Heart right ventricle (tissue), 16 donors: Measurements from ENCODE around the gene BCAS4. TPM values are rescaled to one million over a fixed set of nuclear protein-coding genes. Genes with fewer than 3 reads are reported as not detected.
"Not testable (repeated sequence)": the region's sequence is repeated elsewhere in the genome, so short reads cannot be mapped to it uniquely, and the experiment has no call there.

Experiments
- ATAC-seq, 8 donors: fragments of 200-7000 bp; cut with Tn5 transposase; one replicate each; pipeline ENCODE4 v1.9.1; 2020; ENCODE audit warnings: mild to moderate bottlenecking in 8 of 8, moderate library complexity in 8 of 8, moderate number of reproducible peaks in 1 of 8
- DNase-seq, 2 donors: peaks; one replicate each; pipeline ENCODE4 v3.0.0-alpha.2; 2020
- H3K27ac ChIP-seq, 10 donors: fragments of 200-600 bp; sonication (generic) in 2 of 10; one replicate each; pipeline versions ENCODE4 v1.5.0 to v1.8.0; 2020 to 2022; ENCODE audit warnings: mild to moderate bottlenecking in 3 of 10
- H3K27me3 ChIP-seq, 7 donors: fragments of 200-600 bp; one replicate each; pipeline ENCODE4 v1.8.0; 2021 to 2022; ENCODE audit warnings: mild to moderate bottlenecking in 2 of 7
- H3K36me3 ChIP-seq, 9 donors: fragments of 200-600 bp; sonication (generic) in 1 of 9; one replicate each; pipeline versions ENCODE4 v1.5.0 to v1.8.0; 2020 to 2022; ENCODE audit warnings: mild to moderate bottlenecking in 2 of 9
- H3K4me1 ChIP-seq, 9 donors: fragments of 200-600 bp; sonication (generic) in 1 of 9; one replicate each; pipeline versions ENCODE4 v1.5.0 to v1.8.0; 2020 to 2022; ENCODE audit warnings: mild to moderate bottlenecking in 4 of 9
- H3K4me3 ChIP-seq, 10 donors: fragments of 200-600 bp; sonication (generic) in 2 of 10; one replicate each; pipeline versions ENCODE4 v1.5.0 to v1.8.0; 2020 to 2022; ENCODE audit warnings: mild to moderate bottlenecking in 7 of 10, moderate library complexity in 2 of 10
- H3K9me3 ChIP-seq, 11 donors: fragments of 200-600 bp in 10 of 11; sonication (generic) in 2 of 11; one replicate each; pipeline versions ENCODE4 v1.5.0 to v1.8.0; 2013 to 2022; ENCODE audit warnings: mild to moderate bottlenecking in 2 of 11, control low read depth in 1 of 11, moderate library complexity in 1 of 11
- CTCF ChIP-seq, 9 donors: fragments of 200-600 bp; sonication (generic) in 2 of 9; IDR thresholded peaks; one replicate each; pipeline versions ENCODE4 v1.5.0 to v1.8.0; 2021 to 2022; ENCODE audit warnings: antibody characterized with exemption in 9 of 9, mild to moderate bottlenecking in 5 of 9, moderate library complexity in 1 of 9
- WGBS, 2 donors: extraction: QIAGEN DNeasy Blood & Tissue Kit; methylation state at CpG; one replicate each; pipeline ENCODE4 v1.1.7; 2013; ENCODE audit warnings: inconsistent platforms in 1 of 2; 5-methylcytosine and 5-hydroxymethylcytosine counted together
- intact Hi-C, 10 donors: fragments of 100-400 bp; cut with DNase I; formaldehyde crosslinking; loops; one replicate each; pipeline versions ENCODE4 v1.11.1 to v1.14.2; 2022
- polyA plus RNA-seq, 2 donors: library from polyadenylated mRNA; stranded (reverse); fragments of 200-250 nt; gene quantifications; one replicate each; pipeline ENCODE4 v1.2.3, GENCODE V29; 2013
- total RNA-seq, 10 donors: library from RNA; stranded (reverse); fragmentation: NEBNext Ultra II Directional in 3 of 10; extraction: Animal tissue kit (Norgen Biotek cat#: 25700) in 3 of 10; gene quantifications; one replicate each; pipeline versions ENCODE4 v1.2.1 to v1.2.4, GENCODE V29; 2021 to 2023
- donor health status: Arrhythmogenic right ventricular cardiomyopathy.
- donor health status: ischemic (EF 13 %, LVEDD 7.1; RV severe dilation, severe dysfunction).
- donor health status: healthy with polysubstance abuse.
- donor health status: DM: no; HTN: yes; CAD: no.
- donor health status: DM: no; HTN: no; CAD: no.
- donor health status: ischemic (EF 25% LVEDD 6.9; RV normal size, moderate dysfunction).
- donor health status: ischemic (EF 25% LVEDD 5.7; RV mildly dilated, moderate dysfunction).
- donor health status: healthy.
- donor health status: DM: yes; HTN: yes; CAD: no.
- donor health status: Ischemic cardiomyopathy.
- donor health status: ischemic (EF 35%, LVEDD 5.7; RV mildly dilated, moderate dysfunction).
- donor health status: nonischemic (EF 11% LVEDD 7.7; RV severe dilation, severe dysfunction).
- donor health status: DM: yes; HTN: yes; CAD: no.
- donor health status: PGD.
- donor health status: ischemic (EF 29% LVEDD 5.4; RV normal size, mild dysfunction).
- donor health status: nonischemic (EF 23%, LVEDD 6.1; RV moderate dilation, normal function).

The BCAS4 gene
- total and polyA plus RNA-seq, 12 donors, result 0.54 to 3.6 (median 2.2) TPM

GRCh38 chr20:50762045-50762422 is 32.8 kb upstream of the BCAS4 start:
- peak overlapping the region in 4 of 10 donors; percentile 40 to 61 (median 50) for H3K27ac ChIP-seq
- WGBS, 2 donors, result 64 to 72% methylated on average over 6 of the region's 6 CpGs

GRCh38 chr20:50762435-50763220 is 32.2 kb upstream of the BCAS4 start:
- TF ChIP-seq CTCF (IDR thresholded peaks at IDR 0.05), result no peak
- ATAC-seq (peak; percentile 94 to 98 (median 96)), DNase-seq (peak; percentile 82 to 83)
- peaks cover 0 to 21% (median 3%) of the 10 kb centered on the region in 9 donors for H3K4me1 ChIP-seq
- 36 to 43% methylated on average over 12 of the region's 12 CpGs for WGBS, 2 donors
- no peak overlapping the region for H3K4me3 ChIP-seq
- no peaks in the 10 kb centered on the region for H3K36me3 ChIP-seq
- peak overlapping the region in 8 of 10 donors; percentile 35 to 69 (median 50) for H3K27ac ChIP-seq
- intact Hi-C loops, result no loop called here
- H3K9me3 ChIP-seq, result no peaks in the 10 kb centered on the region
- no peaks in the 10 kb centered on the region for H3K27me3 ChIP-seq

More at GRCh38 chr20:50762045-50762422, 32.8 kb upstream of the BCAS4 start:
- Histone ChIP-seq H3K36me3 (no peaks in the 10 kb centered on the region), H3K4me3 (no peak overlapping the region), H3K9me3 (no peaks in the 10 kb centered on the region), H3K4me1 (peaks cover 0 to 21% (median 3%) of the 10 kb centered on the region in 9 donors), H3K27me3 (no peaks in the 10 kb centered on the region)
- DNase-seq, result no peak
- no peak for TF ChIP-seq CTCF (IDR thresholded peaks at IDR 0.05)
- intact Hi-C loops, result no loop called here
- peak in 1 of 8 donors; percentile 24 for ATAC-seq

GRCh38 chr20:50763550-50764458 is 31.1 kb upstream of the BCAS4 start:
- DNase-seq, H3K4me3 ChIP-seq, H3K27me3 ChIP-seq, H3K36me3 ChIP-seq, H3K9me3 ChIP-seq, intact Hi-C loops: not testable (repeated sequence)
- ATAC-seq, result peak in 1 of 8 donors; percentile 20
- Histone ChIP-seq H3K27ac (peak overlapping the region in 7 of 10 donors; percentile 44 to 69 (median 50)), H3K4me1 (peaks cover 0 to 21% (median 3%) of the 10 kb centered on the region in 9 donors)
- WGBS, 2 donors, result 90 to 91% methylated on average over 18 to 20 of the region's 20 CpGs

GRCh38 chr20:50765251-50765650 is 29.6 kb upstream of the BCAS4 start:
- DNase-seq, intact Hi-C loops, ATAC-seq, H3K27ac ChIP-seq, H3K36me3 ChIP-seq, H3K4me3 ChIP-seq, H3K27me3 ChIP-seq, H3K9me3 ChIP-seq: not testable (repeated sequence)
- 82 to 85% methylated on average over 10 of the region's 10 CpGs for WGBS, 2 donors
- peaks cover 0 to 21% (median 3%) of the 10 kb centered on the region in 9 donors for H3K4me1 ChIP-seq

- no peaks in the 10 kb centered on the region for H3K27me3 ChIP-seq
- H3K36me3 ChIP-seq, result no peaks in the 10 kb centered on the region
- H3K4me3 ChIP-seq, result no peak overlapping the region
- intact Hi-C loops, result no loop called here
- WGBS, 2 donors, result 61 to 63% methylated on average over 3 of the region's 3 CpGs
- no peaks in the 10 kb centered on the region for H3K9me3 ChIP-seq
- no peak for ATAC-seq
- H3K4me1 ChIP-seq, result peaks cover 0 to 21% (median 3%) of the 10 kb centered on the region in 9 donors
- no peak for TF ChIP-seq CTCF (IDR thresholded peaks at IDR 0.05)
- DNase-seq, result no peak
- no peak overlapping the region for H3K27ac ChIP-seq
These were observed 29.2 kb upstream of the BCAS4 start for GRCh38 chr20:50765674-50766073.

- H3K36me3 ChIP-seq, H3K27me3 ChIP-seq, H3K4me3 ChIP-seq, intact Hi-C loops, H3K9me3 ChIP-seq, H3K27ac ChIP-seq, DNase-seq: not testable (repeated sequence)
- H3K4me1 ChIP-seq, result peaks cover 0 to 15% (median 3%) of the 10 kb centered on the region in 9 donors
- peak in 1 of 8 donors; percentile 22 for ATAC-seq
- 54 to 63% methylated on average over 7 of the region's 10 CpGs for WGBS, 2 donors
These were observed 27.7 kb upstream of the BCAS4 start for GRCh38 chr20:50766955-50767809.

GRCh38 chr20:50768991-50769390 is 25.9 kb upstream of the BCAS4 start:
- ATAC-seq, result peak in 1 of 8 donors; percentile 24
- DNase-seq, H3K27me3 ChIP-seq, H3K9me3 ChIP-seq, H3K36me3 ChIP-seq, H3K27ac ChIP-seq, H3K4me1 ChIP-seq, H3K4me3 ChIP-seq: not testable (repeated sequence)
- intact Hi-C loops, result loop anchor here in 1 of 10 donors (2.0 kb wide), 1 partner anchor 128 kb away; no protein-coding TSS in a partner anchor
- 47 to 62% methylated on average over 5 to 6 of the region's 7 CpGs for WGBS, 2 donors
